HG03139 (cell line): ENCODE data around the gene CALM1.

Source experiments
- ATAC-seq: cut with Tn5 transposase; IDR thresholded peaks from one replicate; pipeline ENCODE4 v1.9.1; 2021; ENCODE audit not compliant: unreplicated experiment

The CALM1 gene

DNA sequence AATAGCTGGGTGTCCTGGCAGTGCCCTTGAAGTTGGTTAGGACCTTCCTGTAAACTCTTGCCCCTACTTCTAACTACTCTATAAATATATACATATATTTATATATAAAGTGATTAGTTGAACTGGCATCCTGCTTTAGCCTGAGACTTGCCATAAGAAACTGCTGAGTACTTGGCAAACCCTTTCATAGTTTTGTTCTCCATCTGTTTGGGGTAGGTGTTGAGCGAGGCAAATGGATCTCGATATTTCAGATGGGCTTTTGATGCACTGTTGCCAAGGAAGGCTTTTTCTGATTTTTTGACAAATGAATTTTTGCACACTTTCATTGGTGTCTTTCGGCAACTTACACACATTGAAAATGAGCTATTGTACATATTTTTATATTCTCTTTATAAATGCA, 10.4 kb downstream of the CALM1 start:
- ATAC-seq, result no peak

DNA sequence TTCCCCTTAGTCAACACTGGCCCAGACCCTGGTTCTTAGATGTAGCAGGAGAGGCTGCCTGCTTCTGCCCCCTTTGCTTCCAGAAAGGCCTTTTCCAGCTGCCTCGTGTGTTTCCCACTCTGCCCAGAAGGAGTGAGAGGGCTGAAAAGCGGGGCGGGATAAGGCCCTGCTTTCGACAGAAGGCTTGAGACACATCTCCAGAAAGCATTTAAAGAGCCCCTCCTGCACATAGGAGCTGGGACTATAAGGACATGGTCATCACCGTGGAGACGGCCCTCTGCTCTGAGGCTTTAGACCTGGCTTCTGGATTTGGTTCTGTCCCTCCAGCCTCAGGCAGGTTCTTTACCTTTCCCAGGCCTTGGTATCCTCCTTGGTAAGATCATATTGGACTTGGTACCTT, 11.9 kb downstream of the CALM1 start:
- no peak for ATAC-seq

- no peak for ATAC-seq
Measured at GRCh38 chr14:90409209-90409730, 12.4 kb downstream of the CALM1 start.

DNA sequence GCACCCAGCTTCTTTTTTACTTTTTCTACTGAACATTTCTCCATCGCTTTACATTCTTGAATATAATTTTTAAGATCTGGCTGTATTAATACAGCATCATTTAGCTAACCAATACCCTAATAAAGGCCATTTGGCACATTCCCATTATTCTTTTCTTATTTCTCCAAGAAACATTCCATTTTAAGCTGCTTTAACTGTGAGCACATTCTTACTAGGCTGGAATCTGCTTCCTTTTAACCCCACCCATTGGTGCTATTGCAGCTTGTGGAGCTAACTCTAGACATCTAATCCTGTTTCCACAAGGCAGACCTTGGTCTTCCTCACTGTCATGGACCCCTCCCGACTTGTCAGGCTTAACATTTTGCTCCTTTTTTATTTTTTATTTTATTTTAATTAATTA, 15.2 kb downstream of the CALM1 start:
- ATAC-seq, result no peak

DNA sequence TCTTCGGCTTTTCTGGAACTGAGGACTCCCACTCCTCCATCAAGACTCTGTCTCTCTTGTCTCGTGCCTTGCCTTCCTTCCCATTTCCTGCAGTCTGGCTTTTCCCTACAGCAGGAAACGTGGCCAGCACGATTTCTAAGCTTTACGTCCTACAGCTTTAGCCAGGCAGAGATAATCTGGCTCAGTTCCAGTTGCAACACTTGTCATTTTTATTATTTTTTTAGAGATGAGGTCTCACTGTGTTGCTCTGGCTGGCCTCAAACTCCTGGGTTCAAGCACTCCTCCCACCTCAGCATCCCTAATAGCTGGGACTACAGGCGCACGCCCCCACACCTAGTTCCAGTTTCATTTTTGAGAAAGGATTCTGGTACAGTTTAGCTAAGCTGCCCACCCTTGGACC, 19.9 kb downstream of the CALM1 start:
- no peak for ATAC-seq

DNA sequence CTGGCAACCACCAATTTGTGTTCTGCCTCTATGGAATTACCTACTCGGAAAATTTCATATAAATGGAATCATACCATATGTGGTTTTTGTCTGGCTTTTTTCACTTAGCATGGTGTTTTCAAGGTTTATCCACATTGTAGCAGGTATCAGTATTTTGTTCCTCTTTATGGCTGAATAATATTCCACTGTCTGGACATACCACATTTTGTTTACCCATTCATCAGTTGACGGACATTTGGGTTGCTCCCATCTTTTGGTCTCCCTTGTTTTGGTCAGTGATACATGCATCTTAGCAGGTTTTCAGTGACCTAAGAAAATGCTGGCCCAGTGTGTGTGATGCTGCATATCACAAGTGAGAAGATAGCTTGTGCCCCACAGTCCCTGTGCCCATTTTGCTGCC, 21.2 kb downstream of the CALM1 start:
- no peak for ATAC-seq

DNA sequence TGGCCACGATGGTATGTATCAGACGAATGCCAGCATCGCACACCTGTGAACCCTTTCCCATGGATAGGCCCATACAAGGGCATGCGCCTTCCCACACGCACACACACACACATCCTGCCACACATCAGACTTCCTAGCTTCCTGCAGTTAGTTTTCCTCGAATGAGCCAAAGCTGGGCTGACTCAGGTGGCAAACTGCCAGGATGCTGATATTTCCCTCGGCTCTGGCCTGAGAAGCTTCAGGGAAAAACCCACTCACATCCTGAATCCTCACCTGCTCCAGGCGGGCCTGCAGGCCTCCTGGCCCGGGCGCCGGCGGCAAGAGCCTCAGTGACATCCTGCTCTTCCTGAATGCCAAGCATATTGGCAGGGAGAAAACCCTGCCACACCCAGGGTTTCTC, 22.4 kb downstream of the CALM1 start:
- ATAC-seq, result no peak

GRCh38 chr14:90421001-90421631, 24.3 kb downstream of the CALM1 start:
- ATAC-seq, result no peak

DNA sequence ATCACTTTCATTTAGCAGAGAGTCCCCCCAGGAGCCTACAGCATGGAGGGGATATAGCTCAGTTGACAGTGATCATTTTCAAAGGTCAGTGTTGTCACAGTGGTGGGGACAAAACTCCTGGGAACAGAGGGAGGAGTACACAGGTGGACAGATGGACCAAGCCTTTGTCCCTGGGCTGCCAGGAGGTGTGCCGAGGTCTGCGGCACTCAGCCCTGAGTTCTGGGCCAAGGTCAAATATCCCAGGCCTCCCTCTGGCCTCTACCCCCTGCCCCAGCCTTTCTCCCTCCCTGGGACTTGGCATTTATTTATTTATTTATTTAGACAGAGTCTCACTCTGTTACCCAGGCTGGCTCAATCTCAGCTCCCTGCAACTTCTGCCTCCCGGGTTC, 24.8 kb downstream of the CALM1 start:
- ATAC-seq, result no peak

- no peak for ATAC-seq
Measured at GRCh38 chr14:90423166-90423565, 26.3 kb downstream of the CALM1 start.

DNA sequence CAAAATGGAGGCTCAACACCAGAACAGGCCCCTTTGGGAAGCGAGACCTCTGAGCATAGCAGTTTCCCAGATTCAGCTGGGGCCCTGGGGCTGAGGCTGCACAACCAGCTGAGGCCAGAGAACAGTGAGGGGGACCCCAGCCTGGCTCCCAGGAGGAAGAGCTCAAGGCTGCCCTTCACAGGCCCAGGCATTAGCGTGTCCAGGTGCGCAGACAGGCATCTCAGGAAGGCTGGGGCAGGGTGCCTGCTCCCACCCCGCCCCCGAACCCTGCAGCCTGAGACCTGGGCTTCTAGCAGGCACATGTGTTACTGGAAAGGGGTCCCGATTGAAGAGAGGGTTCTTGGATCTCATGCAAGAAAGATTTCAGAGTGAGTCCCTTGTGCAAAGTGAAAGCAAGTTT, 27.2 kb downstream of the CALM1 start:
- ATAC-seq, result no peak

- ATAC-seq, result no peak
Measured at GRCh38 chr14:90424686-90425372, 28.0 kb downstream of the CALM1 start.

- no peak for ATAC-seq
Measured at GRCh38 chr14:90425373-90425879, 28.6 kb downstream of the CALM1 start.

DNA sequence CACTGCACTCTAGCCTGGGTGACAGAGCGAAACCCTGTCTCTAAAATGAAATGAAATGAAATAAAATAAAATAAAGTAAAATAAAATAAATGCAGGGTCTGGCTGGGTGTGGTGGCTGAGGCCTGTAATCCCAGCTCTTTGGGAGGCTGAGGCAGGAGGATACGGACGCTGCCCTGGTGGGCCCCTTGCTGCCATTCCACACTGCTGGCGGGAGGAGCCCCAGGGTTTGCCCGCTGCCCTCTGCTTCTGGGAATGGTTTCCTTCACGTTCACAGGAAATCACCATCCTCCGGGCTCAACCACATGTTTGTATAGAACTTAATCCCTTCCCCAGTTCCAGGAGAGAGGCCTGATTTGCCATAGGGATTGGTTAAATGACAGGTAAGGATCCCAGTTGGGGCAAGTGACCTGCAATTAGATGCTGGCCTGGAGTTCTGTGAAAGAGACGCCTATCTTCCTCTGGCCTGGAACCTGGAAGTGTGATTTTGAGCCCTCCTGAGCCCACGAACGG, 29.3 kb downstream of the CALM1 start:
- no peak for ATAC-seq

- ATAC-seq, result no peak
Measured at GRCh38 chr14:90426663-90427062, 29.8 kb downstream of the CALM1 start.

- ATAC-seq, result no peak
Measured at GRCh38 chr14:90427848-90428426, 31.1 kb downstream of the CALM1 start.

- no peak for ATAC-seq
Measured at GRCh38 chr14:90428676-90429075, 31.8 kb downstream of the CALM1 start.

DNA sequence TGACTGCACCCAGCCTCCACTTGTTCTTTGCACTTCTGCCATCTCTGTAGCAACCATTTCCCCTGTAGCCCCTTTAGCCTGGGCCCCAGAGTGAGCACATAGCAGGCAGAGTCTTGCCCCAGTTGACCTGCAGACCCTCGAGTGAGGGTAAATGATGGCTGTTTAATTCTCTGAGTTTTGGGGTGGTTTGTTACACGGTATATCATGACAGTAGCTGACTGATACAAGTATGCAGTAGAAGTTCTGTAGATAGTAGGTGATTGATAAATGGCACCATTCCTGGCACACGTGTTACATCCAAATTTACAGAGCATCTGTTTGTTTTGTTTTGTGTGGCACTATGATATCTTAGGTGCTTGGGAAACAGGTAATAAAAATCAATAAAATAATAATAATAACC, 32.4 kb downstream of the CALM1 start:
- ATAC-seq, result no peak

- no peak for ATAC-seq
Measured at GRCh38 chr14:90429754-90430153, 32.9 kb downstream of the CALM1 start.

GRCh38 chr14:90434370-90435020, 37.7 kb downstream of the CALM1 start:
- ATAC-seq, result no peak

GRCh38 chr14:90438841-90439240, 42.0 kb downstream of the CALM1 start:
- no peak for ATAC-seq
